Measurements from ENCODE around the gene LMLN.

- TF ChIP-seq POLR2A (IDR thresholded peaks at IDR 0.05): no peak
- no peak for TF ChIP-seq CTCF (IDR thresholded peaks at IDR 0.05)
These were observed 47.1 kb upstream of the LMLN start for GRCh38 chr3:197912741-197913476.
